ENCODE results near the gene RBM19.
A peak's percentile ranks its signal among the peaks of the same experiment; 100 is the strongest.

RBM19 gene

DNA sequence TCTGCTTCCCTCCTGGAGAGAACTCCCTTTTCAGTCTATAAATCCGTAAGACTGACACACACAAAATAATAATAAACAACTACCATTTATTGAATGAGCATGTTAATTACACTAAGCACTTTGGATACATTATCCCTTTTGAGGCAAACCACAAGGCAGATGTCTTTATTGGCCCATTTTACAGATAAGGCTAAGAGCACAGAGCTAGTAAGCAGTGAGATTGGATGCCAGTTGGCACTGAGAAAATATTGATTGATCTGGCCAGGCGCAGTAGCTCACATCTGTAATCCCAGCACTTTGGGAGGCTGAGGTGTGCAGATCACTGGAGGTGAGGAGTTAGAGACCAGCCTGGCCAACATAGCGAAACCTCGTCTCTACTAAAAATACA is 21.9 kb upstream of the RBM19 start:
- DNase-seq (ENCODE audit: low spot score), result no peak

DNA sequence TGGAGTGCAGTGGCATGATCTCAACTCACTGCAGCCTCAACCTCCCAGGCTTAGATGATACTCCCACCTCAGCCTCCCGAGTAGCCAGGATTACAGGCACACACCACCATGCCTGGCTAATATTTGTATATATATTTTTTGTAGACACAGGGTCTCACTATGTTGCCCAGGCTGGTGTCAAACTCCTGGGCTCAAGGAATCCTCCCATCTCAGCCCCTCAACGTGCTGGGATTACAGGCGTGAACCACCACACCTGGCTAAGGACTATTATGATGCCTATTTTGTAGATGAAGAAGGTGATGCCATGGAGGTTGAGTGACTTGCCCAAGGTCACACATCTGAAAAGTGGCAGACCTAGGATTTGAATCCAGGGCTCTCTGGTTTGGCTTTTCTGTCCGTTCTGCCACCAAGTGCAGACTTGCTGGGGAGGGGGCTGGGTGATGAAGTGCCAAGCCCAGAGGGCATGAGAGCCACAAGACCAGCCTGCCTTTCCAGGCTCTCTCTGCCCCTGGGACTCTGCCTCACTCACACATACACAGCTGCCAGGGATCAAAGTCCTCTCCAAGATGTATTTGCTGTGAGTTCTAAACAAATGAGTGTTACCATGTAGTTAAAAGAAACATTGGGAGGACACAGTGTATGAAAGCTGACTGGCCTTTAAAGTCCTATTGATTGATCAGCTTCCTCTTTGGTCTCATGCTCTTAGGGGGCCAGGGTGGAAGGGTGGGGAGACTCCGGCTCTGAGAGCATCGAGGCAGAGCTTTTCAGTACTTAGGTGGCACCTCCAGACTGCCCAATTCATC is 21.3 kb upstream of the RBM19 start:
- no peak for DNase-seq (ENCODE audit: low spot score)

DNA sequence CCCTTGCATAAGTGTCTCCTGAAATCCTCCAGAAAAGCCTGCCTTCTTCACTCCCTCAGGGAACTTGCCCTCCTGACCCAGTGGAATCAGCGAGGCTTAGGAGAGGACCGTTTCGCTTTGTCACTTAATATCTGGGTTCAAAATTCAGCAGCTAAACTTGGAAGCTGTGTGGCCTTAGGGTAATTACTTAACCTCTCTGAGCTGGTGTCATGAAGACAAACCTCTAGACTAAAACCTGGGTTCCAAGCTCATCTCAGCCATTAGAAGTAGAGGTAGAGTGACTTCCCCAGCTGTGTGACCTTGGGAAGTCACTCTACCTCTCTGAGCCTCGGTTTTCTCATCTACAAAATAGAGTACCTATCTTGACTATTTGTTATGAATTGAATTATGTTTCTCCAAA is 18.3 kb upstream of the RBM19 start:
- DNase-seq (ENCODE audit: low spot score), result no peak

GRCh38 chr12:113983777-113984448 is 17.8 kb upstream of the RBM19 start:
- no peak for DNase-seq (ENCODE audit: low spot score)

GRCh38 chr12:113983265-113983664 is 17.1 kb upstream of the RBM19 start:
- DNase-seq (ENCODE audit: low spot score), result no peak

DNA sequence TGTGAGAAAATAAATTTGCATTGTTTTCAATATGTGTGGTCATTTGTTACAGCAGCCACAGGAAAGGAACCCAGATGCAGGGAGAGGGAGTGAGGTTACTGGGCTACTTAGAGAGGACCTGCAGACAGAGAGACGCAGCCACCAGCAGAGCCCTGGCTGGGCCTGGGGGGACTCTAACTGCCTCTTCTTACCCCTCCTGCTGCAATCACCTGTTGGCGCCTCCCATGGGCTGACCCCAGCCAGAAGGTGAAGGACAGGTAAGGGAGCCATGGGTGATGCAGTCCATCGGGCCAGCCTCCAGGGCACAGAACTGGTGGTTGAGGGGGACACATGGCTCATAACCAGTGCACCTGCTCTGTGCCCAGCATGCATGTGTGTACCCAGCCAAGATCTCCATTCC is 15.8 kb upstream of the RBM19 start:
- DNase-seq (ENCODE audit: low spot score), result no peak

GRCh38 chr12:113980537-113981337 is 14.6 kb upstream of the RBM19 start:
- peak; percentile 77 for DNase-seq (ENCODE audit: low spot score)

- DNase-seq (ENCODE audit: low spot score), result no peak
Measured at GRCh38 chr12:113980054-113980453, 13.9 kb upstream of the RBM19 start.

- no peak for DNase-seq (ENCODE audit: low spot score)
Measured at GRCh38 chr12:113978080-113978479, 12.0 kb upstream of the RBM19 start.

GRCh38 chr12:113974006-113974405 is 7.9 kb upstream of the RBM19 start:
- no peak for DNase-seq (ENCODE audit: low spot score)

- no peak for DNase-seq (ENCODE audit: low spot score)
Measured at GRCh38 chr12:113973109-113973904, 7.2 kb upstream of the RBM19 start.

DNA sequence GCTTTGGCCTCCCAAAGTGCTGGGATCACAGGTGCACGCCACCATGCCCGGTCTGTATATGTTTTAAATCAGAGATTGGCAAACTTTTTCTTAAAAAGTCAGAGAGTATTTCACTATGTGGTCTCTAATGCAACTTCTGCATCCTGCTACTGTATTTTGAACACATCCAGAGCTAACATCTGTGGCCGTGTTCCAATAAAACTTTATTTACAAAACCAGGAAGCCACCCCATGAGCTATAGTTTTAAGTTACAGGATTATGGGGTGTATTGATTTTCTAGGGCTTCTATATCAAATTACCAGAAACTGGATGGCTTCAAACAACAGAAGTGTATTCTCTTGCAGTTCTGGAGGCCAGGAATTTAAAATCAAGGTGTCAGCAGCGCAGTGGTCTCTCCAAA is 5.3 kb upstream of the RBM19 start:
- no peak for DNase-seq (ENCODE audit: low spot score)

DNA sequence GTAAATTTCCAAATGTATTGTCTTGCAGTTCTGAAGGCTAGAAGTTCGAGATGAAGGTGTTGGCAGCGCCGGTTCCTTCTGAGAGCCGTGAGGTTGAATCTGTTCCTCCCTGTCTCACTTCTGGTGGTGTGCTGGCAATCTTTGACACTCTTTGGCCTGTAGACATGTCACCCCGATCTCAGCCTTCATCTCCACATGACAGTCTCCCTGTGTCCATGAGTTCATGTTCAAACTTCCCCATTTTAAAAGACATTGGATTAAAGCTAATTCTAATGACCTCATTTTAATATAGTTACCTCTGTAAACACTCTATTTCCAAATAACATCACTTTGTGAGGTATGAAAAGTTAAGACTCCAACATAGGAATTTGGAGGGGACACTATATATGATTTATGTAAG is 4.1 kb upstream of the RBM19 start:
- no peak for DNase-seq (ENCODE audit: low spot score)

DNA sequence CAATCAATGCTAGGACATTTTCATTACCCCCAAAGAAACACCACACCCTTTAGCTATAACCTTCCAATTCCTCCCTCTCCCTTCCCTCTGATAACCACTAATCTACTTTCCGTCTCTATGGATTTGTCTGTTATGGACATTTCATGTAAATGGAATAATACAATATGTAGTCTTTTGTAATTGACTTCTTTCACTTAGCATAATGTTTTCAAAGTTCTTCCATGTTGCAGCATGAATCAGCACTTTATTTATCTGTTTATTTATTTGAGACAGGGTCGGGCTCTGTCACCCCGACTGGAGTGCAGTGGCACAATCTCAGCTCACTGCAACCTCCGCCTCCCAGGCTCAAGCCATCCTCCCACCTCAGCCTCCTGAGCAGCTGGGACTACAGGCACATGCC is 1.2 kb upstream of the RBM19 start:
- no peak for DNase-seq (ENCODE audit: low spot score)

GRCh38 chr12:113962733-113963132 is 3.4 kb downstream of the RBM19 start:
- DNase-seq (ENCODE audit: low spot score), result no peak

DNA sequence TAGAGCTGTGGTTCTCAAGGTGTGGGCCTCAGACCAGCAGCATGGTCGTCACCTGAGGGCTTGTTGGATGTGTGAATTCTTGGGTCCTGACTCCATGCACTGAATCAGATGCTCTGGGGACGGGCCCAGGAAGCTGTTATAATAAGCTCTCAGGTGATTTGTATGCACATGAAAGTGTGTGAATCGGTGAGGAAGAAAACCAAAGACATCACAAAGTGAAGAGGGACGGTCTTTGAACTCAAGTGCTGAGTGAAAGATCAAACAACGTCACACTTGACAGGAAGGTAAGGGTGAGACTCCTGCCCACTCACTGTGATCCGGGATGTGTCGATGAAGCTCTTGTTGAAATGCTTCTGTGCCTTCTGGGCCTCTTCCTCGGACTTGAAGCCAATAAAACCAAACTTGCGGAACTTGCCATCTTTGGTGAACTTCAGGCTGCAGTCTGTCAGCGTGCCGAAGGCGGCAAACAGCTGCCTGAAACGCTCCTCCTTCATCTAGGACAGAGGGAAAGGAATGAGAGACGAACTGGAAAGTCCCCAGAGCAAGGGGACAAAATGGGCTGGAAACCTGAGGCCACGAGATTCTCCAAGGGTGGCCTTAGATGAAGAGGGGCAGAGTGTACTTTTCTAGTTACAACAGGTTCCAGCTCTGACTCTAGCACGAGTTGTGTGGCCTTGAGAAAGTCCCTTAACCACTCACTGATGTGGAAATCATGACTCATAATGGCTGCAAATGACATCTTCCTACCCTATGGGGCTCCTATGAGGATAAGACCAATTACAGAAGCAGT is 4.0 kb downstream of the RBM19 start:
- peak; percentile 28 for DNase-seq (ENCODE audit: low spot score)

GRCh38 chr12:113960030-113960429 is 6.1 kb downstream of the RBM19 start:
- no peak for DNase-seq (ENCODE audit: low spot score)

DNA sequence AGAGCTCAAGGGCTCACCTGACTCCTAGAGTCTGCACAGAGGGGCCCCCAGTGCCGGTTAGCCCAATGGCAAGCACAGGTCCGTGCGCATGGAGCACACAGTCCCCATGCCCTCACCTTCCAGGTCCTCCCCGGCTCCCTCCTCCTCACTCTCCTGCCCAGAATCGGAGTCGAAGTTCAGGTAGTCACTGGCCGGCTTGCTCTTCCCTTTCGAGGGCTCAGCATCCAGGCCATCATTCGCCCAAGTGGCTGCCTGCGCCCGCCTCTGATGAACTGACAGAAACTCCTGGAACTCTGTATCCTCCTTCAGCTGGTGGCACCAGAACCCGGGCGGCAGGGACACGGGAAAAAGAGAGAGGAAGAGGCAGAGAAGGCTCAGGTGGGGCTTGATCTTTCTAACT is 7.0 kb downstream of the RBM19 start:
- DNase-seq (ENCODE audit: low spot score), result no peak

GRCh38 chr12:113958108-113958507 is 8.0 kb downstream of the RBM19 start:
- DNase-seq (ENCODE audit: low spot score), result no peak

DNA sequence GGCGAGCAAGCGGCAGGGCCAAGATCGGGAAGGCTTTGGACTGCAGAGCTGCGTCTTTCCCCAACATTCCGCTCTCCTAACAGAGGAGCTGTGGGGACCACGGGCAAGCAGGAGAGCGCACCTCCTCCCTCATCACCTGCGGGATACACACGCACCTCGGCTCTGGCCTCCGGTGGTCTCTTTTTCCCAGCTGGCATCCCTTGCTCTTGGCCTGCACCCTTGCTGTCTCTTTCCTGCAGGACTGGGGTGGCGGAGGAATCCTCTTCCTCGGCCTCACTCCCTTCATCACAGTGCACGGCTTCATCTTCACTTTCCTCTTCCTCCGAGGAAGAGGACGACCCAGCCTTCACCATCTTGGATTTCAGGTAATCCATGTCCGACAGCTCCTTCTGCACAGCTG is 8.5 kb downstream of the RBM19 start:
- no peak for DNase-seq (ENCODE audit: low spot score)
